ENCODE results near the gene ABHD12.

GRCh38 chr20:25378189-25378883 is 12.3 kb downstream of the ABHD12 start:
- TF ChIP-seq ISL1 (CRISPR knock-in tag; IDR thresholded peaks at IDR 0.05) (no peak), ZNF8 (CRISPR knock-in tag; IDR thresholded peaks at IDR 0.05) (no peak), CSDC2 (CRISPR knock-in tag; IDR thresholded peaks at IDR 0.05) (no peak), ARNTL (CRISPR knock-in tag; IDR thresholded peaks at IDR 0.05; ENCODE audit: borderline replicate concordance, low read depth) (no peak), ZNF70 (CRISPR knock-in tag; IDR thresholded peaks at IDR 0.05) (no peak), PATZ1 (CRISPR knock-in tag; IDR thresholded peaks at IDR 0.05; ENCODE audit: borderline replicate concordance) (no peak), RARB (CRISPR knock-in tag; IDR thresholded peaks at IDR 0.05) (no peak), BACH2 (CRISPR knock-in tag; IDR thresholded peaks at IDR 0.05; ENCODE audit: borderline replicate concordance) (no peak), SNAI2 (CRISPR knock-in tag; IDR thresholded peaks at IDR 0.05) (no peak), POU6F1 (CRISPR knock-in tag; IDR thresholded peaks at IDR 0.05; ENCODE audit: borderline replicate concordance, low read depth) (no peak), ZNF565 (CRISPR knock-in tag; conservative IDR thresholded peaks at IDR 0.05; ENCODE audit: low read depth) (no peak), CREB5 (CRISPR knock-in tag; IDR thresholded peaks at IDR 0.05; ENCODE audit: low read depth) (no peak), CSRNP3 (CRISPR knock-in tag; IDR thresholded peaks at IDR 0.05) (no peak)
